Omental fat pad (tissue), 4 donors: ENCODE data around the gene TGFBR3. TPM values are rescaled to one million over a fixed set of nuclear protein-coding genes. Genes with fewer than 3 reads are reported as not detected.
A peak's percentile ranks its signal among the peaks of the same experiment; 100 is the strongest.

ENCODE experiments used
- ATAC-seq: fragments of 150-250 bp; one replicate; pipeline ENCODE4 v1.9.1; 2016; ENCODE audit warnings: mild to moderate bottlenecking, moderate library complexity; ENCODE audit not compliant: low FRiP score
- DNase-seq: peaks from one replicate; pipeline ENCODE4 v3.0.0-alpha.2; 2019; ENCODE audit warnings: low spot score
- total RNA-seq, 4 donors: library from RNA; depleted of rRNA; stranded (reverse); fragments of >200 nt; gene quantifications; one replicate each; pipeline ENCODE4 v1.1.0, GENCODE V29; 2016
- TF ChIP-seq, protein P1 (sequence below), 3 donors: fragments of 450-650 bp; IDR thresholded peaks; one replicate each; pipeline ENCODE4 v1.5.1; 2016 to 2017; ENCODE audit warnings: antibody characterized with exemption in 3 of 3, mild to moderate bottlenecking in 3 of 3, moderate library complexity in 2 of 3

Gene TGFBR3
- total RNA-seq, 4 donors from 2014 or later, result 104 to 267 (median 196) TPM

DNA sequence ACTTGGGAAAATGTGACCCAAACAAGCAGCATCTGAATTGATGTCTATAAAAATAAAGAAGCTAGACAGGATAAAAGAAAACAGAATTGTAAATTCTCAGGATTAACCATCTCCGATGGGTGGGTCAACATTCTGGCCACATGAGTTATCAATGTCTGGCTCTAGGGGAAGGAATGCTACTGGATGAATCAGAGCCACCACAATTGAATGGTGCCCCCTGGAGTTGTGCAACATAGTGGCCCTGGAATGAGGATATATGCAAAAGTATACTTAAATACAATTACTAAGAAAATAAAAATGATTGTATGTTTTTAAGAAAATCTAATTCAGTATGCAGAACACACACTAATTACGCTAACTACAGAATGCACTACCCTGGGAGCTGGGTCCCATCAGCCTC, 185.6 kb downstream of the TGFBR3 start:
- no peak for ATAC-seq
- TF ChIP-seq, protein P1, sequence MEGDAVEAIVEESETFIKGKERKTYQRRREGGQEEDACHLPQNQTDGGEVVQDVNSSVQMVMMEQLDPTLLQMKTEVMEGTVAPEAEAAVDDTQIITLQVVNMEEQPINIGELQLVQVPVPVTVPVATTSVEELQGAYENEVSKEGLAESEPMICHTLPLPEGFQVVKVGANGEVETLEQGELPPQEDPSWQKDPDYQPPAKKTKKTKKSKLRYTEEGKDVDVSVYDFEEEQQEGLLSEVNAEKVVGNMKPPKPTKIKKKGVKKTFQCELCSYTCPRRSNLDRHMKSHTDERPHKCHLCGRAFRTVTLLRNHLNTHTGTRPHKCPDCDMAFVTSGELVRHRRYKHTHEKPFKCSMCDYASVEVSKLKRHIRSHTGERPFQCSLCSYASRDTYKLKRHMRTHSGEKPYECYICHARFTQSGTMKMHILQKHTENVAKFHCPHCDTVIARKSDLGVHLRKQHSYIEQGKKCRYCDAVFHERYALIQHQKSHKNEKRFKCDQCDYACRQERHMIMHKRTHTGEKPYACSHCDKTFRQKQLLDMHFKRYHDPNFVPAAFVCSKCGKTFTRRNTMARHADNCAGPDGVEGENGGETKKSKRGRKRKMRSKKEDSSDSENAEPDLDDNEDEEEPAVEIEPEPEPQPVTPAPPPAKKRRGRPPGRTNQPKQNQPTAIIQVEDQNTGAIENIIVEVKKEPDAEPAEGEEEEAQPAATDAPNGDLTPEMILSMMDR (IDR thresholded peaks at IDR 0.05), result no peak
- DNase-seq, result no peak

DNA sequence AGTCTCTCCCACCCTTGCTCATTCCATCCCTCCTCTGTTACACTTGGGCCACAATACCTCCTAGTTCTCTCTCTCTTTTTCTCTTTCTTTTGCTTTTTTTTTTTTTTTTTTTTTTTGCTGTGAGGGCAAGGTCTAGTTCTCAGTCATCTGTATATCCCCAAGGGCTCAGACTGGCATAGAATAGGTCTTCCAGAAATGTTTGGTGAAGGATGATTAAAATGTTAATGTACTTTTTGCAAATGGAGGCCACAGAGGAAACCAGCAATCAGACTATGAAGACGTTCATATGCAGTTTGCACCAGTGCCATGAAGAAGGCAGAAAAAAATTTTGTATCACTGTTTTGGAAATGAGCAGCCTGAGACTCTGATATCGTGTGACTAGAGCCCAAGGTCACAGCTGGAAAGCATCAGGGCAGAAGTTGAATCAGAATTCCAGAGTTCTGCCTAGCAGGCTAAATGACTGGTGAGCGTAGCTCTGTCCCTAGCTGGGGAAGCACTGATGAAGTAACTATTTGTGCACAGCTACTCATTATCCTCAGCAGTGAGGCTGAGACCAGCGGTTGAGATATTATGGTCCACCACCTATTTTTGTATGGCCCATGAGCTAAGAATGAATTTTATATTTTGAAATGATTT, 186.5 kb downstream of the TGFBR3 start:
- DNase-seq, result no peak
- TF ChIP-seq, protein P1 (IDR thresholded peaks at IDR 0.05), result no peak
- peak; percentile 41 for ATAC-seq

DNA sequence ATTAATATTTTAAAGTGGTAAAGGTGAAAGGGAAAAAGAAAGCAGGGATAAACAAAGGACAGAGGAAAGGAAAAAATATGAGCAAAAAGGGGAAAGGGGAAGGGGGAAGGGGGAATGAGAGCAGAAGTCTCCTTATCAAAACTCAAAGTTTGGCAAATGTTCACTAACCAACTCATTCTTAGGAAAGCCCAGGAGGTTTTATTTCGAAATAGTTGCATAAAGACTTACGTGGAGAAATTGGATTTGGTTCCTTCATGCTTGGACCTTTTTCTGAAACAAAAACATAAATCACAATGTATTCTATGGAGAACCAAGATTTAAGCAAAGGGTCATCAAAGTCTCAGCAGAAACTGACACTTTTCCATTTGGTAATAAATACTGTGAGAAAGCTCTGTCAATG, 188.1 kb downstream of the TGFBR3 start:
- TF ChIP-seq, protein P1 (IDR thresholded peaks at IDR 0.05), result no peak
- ATAC-seq (peak; percentile 54), DNase-seq (no peak)

DNA sequence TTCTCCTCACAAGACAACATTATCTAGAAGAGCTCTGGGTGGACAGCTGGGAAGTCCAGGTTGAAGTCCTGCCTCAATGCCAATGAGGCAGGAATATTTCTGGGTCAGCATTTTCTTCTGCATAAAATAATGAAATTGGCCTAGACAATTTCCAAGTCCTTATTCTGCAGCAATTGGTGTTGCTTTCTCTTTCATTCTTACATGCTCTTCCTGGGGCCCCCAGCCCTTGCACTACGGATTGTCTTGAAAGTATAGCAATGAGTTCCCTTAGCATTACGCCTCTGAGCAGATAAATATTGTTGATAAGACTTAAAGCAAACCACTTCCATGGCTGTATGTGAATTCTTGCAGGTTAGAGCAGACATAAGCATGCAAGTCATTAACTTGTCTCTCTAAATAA, 188.5 kb downstream of the TGFBR3 start:
- DNase-seq (no peak), ATAC-seq (no peak)
- TF ChIP-seq, protein P1 (IDR thresholded peaks at IDR 0.05), result no peak

DNA sequence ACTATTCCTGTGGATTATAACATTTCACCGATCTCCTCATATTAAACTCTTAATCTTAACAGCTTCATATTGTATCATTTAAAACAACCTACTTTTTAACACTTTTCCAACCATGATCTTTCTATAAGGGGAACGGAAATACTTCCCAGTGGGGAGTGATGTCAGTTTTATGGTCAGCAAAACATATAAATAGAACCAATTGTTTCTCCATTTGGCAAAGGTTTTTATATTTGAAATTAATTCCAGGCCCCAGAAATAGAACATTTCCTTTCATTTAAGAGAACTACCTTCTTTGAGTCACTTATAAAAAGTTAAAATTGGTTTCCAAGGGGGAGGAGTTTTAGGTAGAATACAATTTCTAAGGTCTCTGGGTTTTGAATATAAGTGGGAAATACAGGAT, 189.6 kb downstream of the TGFBR3 start:
- ATAC-seq (no peak), DNase-seq (no peak)
- TF ChIP-seq, protein P1 (IDR thresholded peaks at IDR 0.05), result no peak

DNA sequence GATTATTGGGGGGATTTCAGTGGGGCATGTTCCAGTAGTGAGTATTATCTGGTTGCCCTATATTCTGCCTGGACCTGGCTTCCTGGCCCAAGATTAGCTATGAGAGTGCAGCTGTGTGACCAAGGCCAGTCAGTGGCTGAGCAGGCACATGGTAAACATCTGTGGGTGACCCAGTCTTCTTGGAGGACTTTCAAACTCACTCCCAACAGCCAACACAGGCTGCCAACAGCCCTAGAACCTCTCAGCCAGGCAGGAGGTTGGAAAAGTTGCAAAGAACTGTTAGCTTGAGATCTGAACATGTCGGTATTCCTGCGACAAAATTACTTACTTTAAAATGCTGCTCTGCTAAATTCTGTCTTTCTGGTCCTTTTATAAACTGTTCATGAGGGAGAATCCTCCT, 192.4 kb downstream of the TGFBR3 start:
- TF ChIP-seq, protein P1 (IDR thresholded peaks at IDR 0.05), result no peak
- DNase-seq (no peak), ATAC-seq (no peak)

DNA sequence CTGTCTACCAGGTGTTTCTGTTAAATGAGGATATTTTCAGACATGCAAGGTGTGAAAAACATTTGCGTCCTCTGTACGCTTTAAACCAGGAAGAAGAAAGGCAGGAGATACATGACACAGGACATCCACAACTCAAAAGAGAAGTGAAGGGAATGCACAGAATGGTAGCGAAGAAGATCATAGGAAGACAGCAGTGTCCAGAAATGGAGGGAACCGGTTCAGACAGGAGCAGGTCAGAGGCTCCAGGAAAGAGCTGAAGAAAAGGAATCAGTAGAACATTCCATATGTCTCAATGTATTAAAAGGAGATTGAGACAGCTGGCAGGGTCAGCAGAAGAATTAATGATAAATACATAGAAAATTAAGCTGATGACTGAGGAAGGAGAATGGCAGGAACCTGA, 194.4 kb downstream of the TGFBR3 start:
- TF ChIP-seq, protein P1 (IDR thresholded peaks at IDR 0.05), result no peak
- ATAC-seq (no peak), DNase-seq (no peak)
